ENCODE results near the gene JAK1.

JAK1 gene

DNA sequence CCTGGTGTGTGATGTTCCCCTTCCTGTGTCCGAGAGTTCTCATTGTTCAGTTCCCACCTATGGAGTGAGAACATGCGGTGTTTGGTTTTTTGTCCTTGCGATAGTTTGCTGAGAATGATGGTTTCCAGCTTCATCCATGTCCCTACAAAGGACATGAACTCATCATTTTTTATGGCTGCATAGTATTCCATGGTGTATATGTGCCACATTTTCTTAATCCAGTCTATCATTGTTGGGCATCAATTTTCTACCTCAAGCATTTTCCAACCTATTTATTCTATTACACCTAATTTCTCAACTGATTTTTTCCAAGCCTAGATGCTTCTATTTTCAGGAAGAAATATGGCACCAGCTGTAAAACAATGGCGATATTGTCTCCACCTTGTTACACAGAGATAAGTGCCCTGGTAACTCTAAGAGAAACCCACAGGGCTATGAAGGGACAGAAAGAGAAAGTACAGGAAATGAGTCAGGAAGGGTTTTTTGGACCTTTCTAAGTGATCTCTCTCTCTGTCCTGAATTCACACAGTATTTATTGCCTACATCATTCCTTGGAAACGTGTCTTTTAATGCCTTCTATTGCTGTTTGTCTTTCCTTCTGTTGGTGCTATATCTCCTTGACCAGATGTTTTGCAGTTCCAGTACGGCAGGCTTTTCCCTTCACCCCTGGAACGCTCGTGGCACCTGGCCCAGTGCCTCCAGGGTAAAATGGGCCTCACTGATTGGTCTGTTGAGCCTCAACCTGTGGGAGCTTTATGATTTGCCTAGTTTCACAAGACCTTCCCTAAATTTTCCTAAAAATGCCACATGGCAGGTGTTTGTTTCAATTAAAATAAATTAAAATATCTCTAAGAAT is 14.6 kb upstream of the JAK1 start:
- DNase-seq (ENCODE audit: low spot score): no peak

DNA sequence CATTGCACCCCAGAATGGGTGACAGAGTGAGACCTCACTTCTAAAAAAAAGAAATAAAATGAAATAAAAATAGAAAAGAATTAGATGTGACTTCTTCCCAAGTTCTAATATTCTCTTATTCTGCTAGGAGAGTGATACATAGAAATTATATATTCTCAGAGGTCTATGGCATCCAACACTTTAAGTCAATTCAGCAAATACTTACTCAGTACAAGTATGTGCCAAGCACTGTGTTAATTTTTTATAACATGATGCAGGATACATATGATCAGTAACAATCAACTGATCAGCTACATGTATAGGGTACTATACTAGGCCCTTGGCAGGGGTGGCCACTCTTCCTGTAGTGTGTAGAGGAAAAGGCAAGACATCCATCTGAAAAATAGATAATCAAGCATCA is 13.0 kb upstream of the JAK1 start:
- no peak for DNase-seq (ENCODE audit: low spot score)

DNA sequence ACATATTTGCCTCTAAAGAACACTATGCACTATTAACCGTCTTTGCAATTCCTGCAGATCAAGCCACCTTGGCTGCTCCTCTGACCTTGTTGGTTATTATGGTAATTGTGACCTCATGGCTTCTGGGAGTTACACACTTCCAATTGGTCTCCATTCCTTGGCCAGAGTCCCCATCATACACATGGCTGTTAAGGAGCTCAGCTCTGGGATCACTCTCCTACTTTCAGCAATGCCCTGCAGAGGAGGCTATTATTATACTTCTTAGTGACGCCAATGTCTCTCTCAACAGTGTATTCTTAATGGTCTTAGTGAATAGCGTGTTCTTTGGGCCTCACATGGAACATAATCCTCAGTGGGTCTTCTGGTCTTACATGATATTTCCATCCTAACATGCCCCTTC is 10.0 kb upstream of the JAK1 start:
- DNase-seq (ENCODE audit: low spot score): no peak

DNA sequence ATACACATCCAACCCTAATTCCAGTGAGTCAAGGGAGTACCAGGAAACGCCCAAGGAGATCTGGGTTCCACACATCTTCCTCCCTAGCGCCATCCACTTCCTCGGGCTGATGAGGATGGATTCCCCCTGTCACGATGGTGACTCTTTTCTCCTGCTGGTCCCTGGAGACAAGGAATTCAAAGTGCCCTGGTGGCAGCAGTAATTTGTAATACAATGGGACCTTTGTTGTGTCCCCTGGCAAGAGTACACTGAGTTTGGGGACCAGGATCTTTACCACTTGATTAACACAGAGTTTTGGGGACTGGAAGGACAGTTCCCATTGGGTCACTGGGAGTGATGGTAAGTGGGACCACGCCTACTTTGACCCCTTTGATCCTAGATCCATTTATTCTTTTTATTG is 9.4 kb upstream of the JAK1 start:
- peak; percentile 56 for DNase-seq (ENCODE audit: low spot score)

DNA sequence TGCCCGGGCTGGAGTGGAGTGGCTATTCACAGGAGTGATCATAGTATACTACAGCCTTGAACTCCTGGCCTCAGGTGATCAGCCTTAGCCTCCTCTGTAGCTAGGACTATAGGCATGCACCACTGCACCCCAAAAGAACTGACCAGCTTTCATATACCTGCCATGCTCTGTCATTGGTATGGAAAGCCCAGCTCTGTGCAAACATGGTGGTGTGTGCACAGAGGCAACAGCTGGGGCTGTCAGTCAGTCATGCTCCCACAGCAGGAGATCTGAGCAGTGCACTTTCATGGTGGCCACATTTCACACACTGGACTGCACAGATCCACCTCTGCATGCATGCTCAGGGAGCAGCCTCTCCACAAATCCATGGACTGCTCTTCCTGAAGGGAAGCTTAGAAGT is 8.8 kb upstream of the JAK1 start:
- DNase-seq (ENCODE audit: low spot score): no peak

DNA sequence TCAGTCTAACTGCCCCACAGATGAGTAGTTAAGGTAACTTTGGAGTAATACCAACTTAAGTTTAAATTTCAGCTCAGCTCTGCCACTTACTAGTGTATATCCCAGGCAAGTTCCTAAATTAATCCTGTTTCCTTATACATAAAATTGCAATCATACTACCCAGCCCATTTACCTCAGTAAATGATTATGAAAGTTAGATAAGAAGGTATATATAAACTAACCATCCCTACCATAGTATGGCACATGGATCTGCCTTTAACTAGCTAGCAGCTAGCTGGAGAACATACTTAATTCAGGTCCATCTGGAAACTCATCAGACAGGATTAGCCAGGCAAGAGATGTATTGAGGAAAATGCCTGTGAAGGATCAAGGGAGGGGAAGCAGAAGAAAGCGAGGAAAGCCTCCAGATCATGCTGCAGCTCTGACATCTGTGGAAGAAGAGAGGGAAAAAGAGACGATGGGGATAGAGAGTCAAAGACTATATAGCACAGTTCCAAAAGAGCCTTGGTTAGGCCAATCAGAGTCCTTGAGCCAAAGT is 8.0 kb upstream of the JAK1 start:
- DNase-seq (ENCODE audit: low spot score): no peak

DNA sequence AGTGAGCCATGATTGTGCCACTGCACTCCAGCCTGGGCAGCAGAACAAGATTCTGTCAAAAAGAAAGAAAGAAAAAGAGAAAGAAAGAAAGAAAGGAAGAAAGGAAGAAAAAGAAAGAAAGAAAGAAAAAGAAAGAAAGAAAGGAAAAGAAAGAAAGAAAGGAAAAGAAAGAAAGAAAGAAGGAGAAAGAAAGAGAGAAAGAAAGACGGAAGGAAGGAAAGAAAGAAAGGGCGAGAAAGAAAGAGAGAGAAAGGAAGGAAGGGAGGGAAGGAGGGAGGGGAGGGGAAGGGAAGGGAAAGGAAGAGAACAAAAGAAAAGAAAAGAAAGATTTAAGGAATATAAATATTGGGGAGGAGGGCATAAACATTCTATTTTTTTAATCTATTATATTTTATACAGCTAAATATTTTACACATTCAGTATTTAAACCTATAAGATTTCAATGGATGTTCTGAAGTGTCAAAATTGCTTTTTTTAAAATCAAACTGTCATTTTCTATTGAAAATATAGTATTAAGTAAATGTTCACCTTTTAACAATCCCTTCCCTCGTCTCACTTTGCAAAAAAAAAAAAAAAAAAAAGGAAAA is 6.8 kb upstream of the JAK1 start:
- DNase-seq (ENCODE audit: low spot score): no peak

DNA sequence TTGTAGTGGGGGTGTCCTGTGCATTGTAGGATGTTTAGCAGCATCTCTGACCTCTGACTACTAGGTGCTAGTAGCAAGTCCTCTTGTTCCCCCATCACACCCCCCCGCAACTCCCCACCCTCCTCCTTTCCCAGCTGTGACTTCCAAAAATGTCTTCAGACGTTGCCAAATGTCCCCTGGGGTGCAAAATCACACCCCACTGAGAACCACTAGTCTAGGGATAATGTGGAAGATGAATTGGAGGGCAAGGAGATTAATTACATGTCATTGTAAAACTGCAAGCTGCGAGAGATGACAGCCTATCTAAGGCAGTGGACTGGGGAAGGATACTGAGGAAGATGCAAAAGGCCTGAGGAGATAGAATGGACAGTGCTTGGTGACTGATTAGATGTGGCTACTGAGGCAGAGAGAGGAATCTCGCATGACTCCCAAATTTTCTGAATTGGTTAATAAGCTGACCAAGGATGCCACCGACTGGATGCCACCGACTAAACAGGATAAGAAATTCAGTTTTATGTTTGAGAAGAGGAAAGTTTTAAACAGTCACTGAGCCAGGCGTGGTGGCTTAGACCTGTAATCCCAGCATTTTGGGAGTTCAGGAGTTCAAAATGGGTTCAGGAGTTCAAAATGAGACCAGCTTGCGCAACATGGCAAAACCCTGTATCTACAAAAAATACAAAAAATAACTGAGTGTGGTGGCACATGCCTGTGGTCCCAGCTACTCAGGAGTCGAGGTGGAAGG is 3.1 kb upstream of the JAK1 start:
- DNase-seq (ENCODE audit: low spot score): no peak

DNA sequence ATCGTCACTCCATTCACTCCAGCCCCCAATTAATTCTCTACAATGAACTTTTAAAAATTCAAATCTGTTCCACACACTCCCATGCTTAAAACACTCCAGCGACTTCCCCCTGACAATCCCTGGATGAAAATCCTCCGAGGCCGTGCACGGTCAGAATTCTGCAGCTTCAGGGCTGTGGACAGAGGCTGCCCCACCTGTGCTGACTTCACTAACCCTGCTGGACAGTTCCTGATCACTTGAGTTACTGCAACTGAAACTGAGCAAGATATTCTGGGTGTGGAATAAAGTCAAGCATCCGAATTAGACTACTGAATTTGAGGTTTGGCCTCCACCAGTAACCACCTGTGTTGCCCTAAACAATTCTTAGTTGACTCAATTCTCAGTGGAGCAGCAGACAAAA is 1.0 kb upstream of the JAK1 start:
- no peak for DNase-seq (ENCODE audit: low spot score)

DNA sequence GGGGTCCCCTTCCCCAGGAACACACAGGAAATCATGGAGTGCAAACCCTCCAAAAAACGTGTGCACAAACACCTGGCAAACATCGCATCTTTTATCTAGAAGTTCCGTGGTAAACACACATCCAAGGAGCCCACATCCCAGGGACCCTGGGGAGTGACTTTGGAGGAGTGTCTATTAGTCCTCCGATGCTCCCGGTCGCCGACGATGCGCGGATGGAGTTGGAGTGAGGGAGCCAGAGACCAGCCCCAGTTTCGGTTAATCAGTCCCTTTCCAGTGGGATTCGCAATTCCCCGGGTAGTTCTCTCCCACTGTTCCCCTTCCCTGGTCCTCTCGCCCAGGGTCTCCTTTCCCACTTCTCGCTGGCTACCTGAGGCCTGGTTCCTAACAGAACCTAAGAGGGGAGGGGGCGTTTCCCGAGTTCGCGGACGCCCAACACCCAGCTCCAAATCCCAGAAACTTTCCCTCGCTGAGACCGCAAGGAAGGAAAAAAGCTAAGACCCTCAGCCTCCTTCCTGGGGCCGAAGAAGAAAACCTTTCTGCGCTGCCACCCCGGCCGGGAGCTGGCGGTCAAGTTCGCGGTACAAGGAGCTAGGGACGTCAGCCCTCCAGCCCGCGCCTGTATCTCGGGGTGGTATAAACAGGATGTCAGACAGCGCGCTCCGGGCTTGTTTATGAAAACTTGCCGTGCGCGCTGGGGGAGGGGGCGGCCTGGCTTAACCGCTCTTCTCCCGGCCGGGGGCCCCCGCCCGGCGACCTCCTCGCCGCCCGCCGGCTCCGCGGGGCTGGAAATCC is 787 bp downstream of the JAK1 start:
- DNase-seq (ENCODE audit: low spot score): peak; percentile 47

DNA sequence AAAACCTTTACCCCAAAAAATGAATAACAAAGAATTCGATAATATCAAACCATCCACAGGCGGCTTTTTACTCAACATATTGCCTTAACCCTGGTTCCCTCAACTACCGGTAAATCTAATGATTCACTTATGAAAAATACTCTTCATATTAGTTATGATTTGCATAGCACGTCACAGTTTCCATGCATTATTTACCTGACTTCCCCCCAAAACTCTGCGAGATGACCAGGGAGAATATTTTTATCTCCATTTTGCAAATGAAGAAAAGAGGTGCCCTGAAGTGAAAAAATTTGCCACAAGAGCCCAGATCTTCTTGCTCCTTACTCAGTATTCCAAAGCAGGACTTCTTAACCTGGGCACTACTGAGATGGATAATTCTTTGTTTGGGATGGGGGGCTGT is 2.9 kb downstream of the JAK1 start:
- DNase-seq (ENCODE audit: low spot score): no peak

DNA sequence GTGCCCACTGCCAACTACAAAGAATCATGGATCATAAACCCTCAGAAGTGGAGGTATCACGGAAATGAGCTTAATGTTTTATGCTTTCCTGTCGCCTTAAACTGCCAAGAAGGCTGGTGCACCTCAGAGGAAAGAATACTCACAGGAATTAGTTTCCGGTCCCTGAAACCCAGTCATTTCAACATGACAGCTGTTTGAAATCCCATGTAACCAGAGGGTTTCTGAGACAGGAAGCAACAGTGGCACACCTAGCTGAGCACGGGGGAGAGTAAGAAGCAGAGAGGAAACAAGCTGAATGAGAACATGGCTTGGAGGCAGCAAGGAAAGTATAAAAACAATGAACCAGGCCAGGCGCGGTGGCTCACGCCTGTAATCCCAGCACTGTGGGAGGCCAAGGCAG is 3.9 kb downstream of the JAK1 start:
- DNase-seq (ENCODE audit: low spot score): no peak

DNA sequence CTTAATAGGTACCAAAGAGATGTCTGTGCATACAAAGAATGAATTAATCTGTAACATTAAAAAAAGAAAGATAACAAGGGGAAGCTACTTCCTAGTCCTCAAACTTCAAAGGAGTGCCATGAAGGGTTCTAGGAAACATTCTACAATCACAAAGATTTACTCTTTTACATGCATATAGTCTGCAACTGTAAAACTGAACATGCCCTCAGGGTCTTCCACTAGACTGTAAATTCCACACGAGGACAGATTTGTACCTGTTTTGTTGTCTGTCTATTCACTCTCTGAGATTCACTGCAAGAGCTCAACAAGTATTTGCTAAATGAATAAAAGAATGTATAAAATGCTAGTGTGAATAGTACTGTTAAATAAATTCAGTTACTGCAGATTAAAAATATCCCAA is 4.4 kb downstream of the JAK1 start:
- no peak for DNase-seq (ENCODE audit: low spot score)

DNA sequence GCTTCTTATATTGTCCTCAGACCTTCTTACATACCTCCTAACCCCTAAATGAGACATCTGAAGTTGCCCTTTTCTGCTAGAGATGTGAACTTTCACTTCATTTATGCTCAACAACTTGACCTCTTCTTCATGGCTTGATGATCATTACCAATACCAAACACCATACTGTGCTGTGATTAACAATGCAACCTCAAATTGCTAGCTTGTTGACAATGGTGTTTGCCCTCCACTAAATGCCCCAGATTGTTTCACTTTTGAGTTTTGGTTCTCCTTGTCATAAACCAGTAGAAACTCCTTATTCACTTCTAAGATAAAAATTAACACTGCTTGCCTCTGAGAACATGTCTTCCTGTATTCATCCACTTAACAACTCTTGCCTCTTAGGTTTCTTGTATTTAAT is 5.6 kb downstream of the JAK1 start:
- DNase-seq (ENCODE audit: low spot score): no peak

DNA sequence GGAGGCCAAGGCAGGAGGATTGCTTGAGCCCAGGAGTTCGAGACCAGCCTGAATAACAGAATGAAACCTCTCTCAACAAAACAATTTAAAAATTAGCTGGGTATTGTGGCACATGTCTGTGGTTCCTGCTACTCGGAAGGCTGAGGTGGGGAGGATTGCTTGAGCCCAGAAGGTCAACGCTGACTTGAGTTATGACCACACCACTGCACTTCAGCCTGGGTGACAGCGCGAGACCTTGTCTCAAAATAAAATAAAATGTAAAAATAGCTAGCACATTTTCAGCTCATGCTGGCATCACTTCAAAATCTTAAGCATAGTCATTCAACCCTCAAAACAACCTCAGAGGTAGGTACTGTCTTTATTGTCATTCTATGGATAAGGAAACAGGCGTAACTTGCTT is 6.4 kb downstream of the JAK1 start:
- no peak for DNase-seq (ENCODE audit: low spot score)

DNA sequence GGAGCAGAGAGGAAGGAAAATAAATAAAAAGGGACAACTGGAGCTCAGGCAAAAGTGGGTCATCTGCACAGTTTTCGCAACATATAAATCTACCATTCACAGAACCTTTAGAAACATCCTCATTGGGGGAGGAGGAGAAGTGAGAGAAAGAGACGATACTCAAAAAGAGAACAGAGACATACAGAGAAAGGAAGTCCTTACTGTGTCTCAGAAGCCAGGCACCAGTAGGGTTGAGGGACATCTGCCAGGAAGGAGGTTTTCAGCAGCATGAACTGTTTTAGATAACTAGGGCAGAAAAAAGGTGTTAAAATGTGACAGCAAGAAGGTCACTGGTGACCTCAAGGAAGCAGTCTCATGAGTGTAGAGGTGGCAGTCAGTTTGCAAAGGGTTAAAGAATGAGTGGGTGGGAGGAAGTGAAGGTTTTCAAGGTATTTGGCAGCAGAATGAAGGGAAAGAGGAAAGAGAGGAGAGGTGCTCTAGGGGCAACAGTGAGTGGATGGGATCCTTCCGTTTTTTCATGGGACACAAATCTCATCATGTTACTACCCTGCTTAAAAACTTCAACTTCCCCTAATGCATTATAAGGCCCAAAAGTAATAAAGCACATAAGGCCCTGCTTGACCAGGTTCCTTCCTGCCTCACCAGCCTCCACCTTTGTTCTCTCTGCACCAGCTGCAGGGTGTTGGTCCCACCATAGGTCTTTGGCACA is 9.5 kb downstream of the JAK1 start:
- peak; percentile 41 for DNase-seq (ENCODE audit: low spot score)

DNA sequence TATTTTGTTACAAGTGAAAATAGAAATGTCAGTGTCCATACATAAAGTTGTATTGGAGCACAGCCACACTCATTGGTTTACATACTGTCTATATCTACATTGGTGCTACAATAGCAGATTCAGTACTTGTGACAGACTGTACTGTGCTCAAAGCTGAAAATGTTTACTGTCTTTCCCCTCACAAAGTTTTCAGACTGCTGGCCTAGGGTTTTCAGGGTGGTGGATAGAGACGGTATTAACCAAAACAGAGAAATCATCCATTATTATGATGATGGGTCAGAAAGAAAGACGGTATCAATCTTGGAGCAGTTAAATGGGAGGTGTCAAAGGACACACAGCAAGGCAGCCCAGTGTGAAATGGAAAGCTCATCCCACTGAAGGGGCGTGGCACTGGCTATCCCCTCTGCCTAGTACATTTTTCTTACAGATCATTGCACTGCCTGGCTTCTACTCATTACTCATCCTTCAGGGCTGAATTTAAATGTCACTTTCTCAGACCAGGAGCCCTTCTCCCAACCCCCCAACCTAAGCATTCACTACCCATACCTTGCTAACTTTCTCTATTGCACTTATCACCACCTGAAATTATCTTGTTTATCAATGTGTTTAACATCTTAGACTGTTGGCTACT is 10.2 kb downstream of the JAK1 start:
- no peak for DNase-seq (ENCODE audit: low spot score)

DNA sequence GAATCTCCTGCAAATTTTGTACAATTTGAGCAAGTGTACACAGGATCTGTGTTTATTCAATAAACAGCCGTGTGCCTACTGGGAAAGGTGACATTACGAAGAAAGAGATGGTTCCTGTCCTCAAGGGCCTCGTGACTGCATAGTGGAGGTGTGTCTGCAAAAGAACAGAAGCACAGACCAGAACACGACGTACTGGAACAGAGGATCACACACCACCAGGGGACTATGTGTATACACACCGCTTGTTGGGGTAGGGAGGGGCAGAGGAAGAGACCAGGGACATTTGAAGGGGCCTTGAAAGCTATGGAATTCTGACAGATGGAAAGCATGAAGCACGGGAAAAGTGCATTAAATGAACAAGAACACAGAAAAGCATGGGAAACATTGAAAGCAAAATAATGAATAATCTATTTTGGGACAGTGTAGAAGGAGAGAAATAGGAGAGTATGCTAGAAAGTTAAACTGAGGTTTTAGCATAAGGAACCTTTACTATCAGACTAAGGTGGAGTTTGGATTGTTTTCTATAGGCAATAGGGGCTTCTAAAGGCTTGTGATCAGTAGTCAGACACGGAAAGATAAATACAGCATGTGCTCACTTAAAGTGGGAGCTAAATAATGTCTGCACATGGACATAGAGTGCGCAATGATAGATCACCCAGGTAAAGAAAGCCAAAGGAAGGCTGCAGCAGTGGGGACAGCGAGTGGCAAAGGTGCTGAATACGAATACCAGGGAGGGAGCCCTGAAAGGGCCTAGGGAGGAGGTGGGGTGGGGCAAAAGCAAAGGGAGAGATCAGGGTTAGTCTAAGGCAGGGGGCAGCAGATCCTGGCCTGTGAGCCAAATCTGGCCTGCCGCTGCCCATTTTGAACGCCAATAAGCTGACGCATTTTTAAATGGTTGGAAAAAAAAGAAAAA is 11.0 kb downstream of the JAK1 start:
- no peak for DNase-seq (ENCODE audit: low spot score)

DNA sequence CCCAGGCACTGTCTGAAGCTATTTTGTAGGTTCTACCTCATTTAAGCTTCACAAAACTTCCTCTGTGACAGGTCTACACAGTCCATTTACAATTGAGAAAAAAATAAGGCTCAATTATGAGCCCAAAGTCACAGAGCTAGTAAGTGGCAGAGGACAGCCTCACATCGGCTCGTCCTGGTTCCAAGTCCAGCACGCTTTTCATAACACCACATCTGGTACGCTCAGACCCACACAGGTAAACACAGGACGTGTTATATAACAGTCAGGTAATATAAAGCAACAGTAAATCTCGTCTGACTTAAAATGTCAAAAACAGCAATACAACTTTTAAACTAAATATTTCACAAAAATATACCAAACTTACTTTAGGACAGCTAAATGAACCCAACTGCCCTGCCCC is 13.1 kb downstream of the JAK1 start:
- DNase-seq (ENCODE audit: low spot score): no peak

DNA sequence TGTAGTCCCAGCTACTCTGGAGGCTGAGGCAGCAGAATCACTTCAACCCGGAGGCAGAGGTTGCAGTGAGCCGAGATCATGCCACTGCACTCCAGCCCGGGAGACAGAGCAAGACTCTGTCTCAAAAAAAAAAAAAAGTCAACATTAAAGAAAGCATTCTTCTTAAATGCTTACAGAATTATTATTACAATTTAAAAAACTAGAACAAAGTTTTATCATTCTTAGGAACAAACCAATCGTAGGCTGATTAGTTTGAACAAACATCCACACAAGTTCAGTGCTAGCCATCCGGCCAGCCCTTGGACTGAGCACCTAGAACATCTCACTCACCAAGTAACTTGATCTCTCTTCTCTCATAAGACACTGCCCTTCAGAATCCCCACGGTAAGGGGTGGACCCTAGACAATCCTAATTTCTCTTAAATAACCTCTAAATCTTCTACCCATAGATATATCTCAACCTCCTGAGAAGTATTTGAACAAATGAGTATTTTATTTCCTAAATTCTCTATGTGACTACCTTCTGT is 16.0 kb downstream of the JAK1 start:
- no peak for DNase-seq (ENCODE audit: low spot score)
